ENCODE results near the gene DNAJC1.
"Not testable (repeated sequence)": the region's sequence is repeated elsewhere in the genome, so short reads cannot be mapped to it uniquely, and the experiment has no call there.

The DNAJC1 gene

GRCh38 chr10:21724687-21725367 is 278.7 kb downstream of the DNAJC1 start:
- TF ChIP-seq, protein P1, sequence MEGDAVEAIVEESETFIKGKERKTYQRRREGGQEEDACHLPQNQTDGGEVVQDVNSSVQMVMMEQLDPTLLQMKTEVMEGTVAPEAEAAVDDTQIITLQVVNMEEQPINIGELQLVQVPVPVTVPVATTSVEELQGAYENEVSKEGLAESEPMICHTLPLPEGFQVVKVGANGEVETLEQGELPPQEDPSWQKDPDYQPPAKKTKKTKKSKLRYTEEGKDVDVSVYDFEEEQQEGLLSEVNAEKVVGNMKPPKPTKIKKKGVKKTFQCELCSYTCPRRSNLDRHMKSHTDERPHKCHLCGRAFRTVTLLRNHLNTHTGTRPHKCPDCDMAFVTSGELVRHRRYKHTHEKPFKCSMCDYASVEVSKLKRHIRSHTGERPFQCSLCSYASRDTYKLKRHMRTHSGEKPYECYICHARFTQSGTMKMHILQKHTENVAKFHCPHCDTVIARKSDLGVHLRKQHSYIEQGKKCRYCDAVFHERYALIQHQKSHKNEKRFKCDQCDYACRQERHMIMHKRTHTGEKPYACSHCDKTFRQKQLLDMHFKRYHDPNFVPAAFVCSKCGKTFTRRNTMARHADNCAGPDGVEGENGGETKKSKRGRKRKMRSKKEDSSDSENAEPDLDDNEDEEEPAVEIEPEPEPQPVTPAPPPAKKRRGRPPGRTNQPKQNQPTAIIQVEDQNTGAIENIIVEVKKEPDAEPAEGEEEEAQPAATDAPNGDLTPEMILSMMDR (conservative IDR thresholded peaks at IDR 0.05; ENCODE audit: low read depth) = no peak
- POLR2A ChIA-PET (ENCODE audit: low non-redundant PET) = no interaction called here
- CTCF ChIA-PET = interaction anchor here (0.6 kb wide), 3 partner anchors 62 to 1230 kb away, joined by 3 to 6 read pairs (median 3); no protein-coding TSS in a partner anchor
- no peak overlapping the region for H3K27ac ChIP-seq
- peak; percentile 86 for DNase-seq (ENCODE audit: low spot score)

DNA sequence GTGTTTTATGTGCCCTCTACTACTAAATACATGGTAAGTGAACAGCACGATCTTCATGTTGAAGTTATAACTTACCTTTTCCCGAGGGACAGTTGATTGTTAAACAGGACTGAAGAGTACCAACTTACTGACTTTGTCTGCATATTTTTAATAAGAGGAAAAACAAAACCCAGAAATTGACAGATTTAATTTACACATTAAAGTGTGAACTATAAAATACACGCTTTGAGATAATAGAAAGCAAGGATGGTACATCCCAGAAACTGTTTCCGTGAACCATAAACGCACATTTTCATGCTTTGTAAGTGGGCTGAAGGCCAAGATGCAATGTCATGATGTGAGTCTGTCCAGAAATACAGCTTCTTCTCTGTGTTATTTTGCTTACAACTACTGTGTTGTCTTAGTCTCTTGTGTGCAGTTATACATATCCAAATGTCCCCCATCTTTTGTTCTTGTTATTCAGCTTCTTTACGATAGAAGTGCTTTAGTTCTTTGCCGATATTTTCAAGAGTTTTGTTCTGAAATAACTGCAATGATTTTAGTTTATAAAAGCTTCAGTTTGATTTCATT is 279.4 kb downstream of the DNAJC1 start:
- ChIA-PET POLR2A (ENCODE audit: low non-redundant PET) (no interaction called here), CTCF (interaction anchor here (0.6 kb wide), 3 partner anchors 61 to 1230 kb away, joined by 3 to 6 read pairs (median 3); no protein-coding TSS in a partner anchor)
- TF ChIP-seq, protein P1 (conservative IDR thresholded peaks at IDR 0.05; ENCODE audit: low read depth) = no peak
- H3K27ac ChIP-seq = no peak overlapping the region
- no peak for DNase-seq (ENCODE audit: low spot score)

GRCh38 chr10:21722209-21722608 is 281.3 kb downstream of the DNAJC1 start:
- ChIA-PET POLR2A (ENCODE audit: low non-redundant PET) (no interaction called here), CTCF (interaction anchor here (0.7 kb wide), 1 partner anchor 643 kb away, joined by 3 read pairs; no protein-coding TSS in a partner anchor)
- TF ChIP-seq, protein P1 (conservative IDR thresholded peaks at IDR 0.05; ENCODE audit: low read depth) = no peak
- DNase-seq (ENCODE audit: low spot score) = no peak
- no peak overlapping the region for H3K27ac ChIP-seq

DNA sequence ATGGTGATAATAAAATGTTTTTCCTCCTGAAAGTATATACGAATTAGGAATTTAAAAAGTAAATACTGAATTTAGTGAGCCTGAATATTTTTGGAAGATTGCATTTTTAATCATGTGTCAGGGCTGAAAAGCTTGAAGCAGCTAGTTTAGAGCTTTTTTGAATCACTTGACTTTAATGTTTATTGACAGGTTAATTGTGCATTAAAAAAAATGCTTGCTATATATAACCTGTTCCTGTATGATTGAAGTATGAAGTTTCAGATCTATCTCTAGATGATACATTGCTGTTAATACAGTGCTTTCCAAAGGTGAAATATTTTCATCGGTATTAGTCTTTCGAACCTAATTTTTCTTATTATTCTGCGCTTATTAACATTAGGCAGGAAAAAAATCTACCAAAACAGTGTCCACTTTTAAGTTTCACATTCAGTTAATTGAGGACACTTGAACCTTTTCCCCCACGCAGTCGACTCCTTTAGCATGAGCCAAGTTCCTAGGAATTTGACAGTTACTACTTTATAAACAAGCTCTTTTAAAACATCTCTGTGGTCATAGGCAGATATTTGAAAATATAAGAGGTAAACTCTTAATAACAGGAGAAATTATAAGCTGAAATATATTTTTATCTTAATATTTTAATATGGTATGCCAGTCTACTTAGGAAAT is 282.4 kb downstream of the DNAJC1 start:
- POLR2A ChIA-PET (ENCODE audit: low non-redundant PET) = no interaction called here

GRCh38 chr10:21720090-21720489 is 283.4 kb downstream of the DNAJC1 start:
- H3K27ac ChIP-seq = no peak overlapping the region
- no peak for DNase-seq (ENCODE audit: low spot score)
- POLR2A ChIA-PET (ENCODE audit: low non-redundant PET) = no interaction called here
- TF ChIP-seq, protein P1 (conservative IDR thresholded peaks at IDR 0.05; ENCODE audit: low read depth) = no peak
- CTCF ChIA-PET = interaction anchor here (0.6 kb wide), 1 partner anchor 634 kb away, joined by 5 read pairs; no protein-coding TSS in a partner anchor

More for the DNA sequence above, 282.4 kb downstream of the DNAJC1 start:
- TF ChIP-seq, protein P1 (conservative IDR thresholded peaks at IDR 0.05; ENCODE audit: low read depth) = no peak
- DNase-seq (ENCODE audit: low spot score) = no peak
- CTCF ChIA-PET = interaction anchor here (0.6 to 0.7 kb wide), 2 partner anchors 20 to 642 kb away, joined by 3 to 4 read pairs; no protein-coding TSS in a partner anchor
- H3K27ac ChIP-seq = no peak overlapping the region

GRCh38 chr10:21719502-21719901 is 284.0 kb downstream of the DNAJC1 start:
- ChIA-PET CTCF (no interaction called here), POLR2A (ENCODE audit: low non-redundant PET) (no interaction called here)
- DNase-seq (ENCODE audit: low spot score) = no peak
- TF ChIP-seq, protein P1 (conservative IDR thresholded peaks at IDR 0.05; ENCODE audit: low read depth) = no peak
- no peak overlapping the region for H3K27ac ChIP-seq

DNA sequence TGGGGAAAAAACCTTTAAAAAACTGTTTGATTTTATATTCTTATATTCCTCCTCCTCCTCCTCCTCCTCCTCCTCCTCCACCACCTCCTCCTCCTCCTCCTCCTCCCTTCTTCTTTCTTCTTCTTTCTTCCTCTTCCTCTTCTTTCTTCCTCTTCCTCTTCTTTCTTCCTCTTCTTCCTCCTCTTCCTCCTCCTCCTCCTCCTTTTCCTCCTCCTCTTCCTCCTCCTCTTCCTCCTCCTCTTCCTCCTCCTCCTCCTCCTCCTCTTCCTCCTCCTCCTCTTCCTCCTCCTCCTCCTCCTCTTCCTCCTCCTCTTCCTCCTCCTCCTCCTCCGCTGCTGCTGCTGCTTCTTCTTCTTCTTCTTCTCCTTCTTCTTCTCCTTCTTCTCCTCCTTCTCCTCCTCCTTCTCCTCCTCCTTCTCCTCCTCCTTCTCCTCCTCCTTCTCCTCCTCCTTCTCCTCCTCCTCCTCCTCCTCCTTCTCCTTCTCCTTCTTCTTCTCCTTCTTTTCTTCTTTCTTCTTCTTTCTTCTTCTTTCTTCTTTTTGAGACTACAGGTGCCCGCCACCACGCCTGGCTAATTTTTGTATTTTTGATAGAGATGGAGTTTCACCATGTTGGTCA is 286.0 kb downstream of the DNAJC1 start:
- POLR2A ChIA-PET (ENCODE audit: low non-redundant PET); DNase-seq (ENCODE audit: low spot score); H3K27ac ChIP-seq: not testable (repeated sequence)
- CTCF ChIA-PET = interaction anchor here (0.6 kb wide), 1 partner anchor 385 kb away, joined by 3 read pairs; no protein-coding TSS in a partner anchor
